Stimulated activated CD4-positive, alpha-beta T cell treated with anti-CD3 and anti-CD28 coated beads, Interleukin-1b, Interleukin-23, amount 100 ng/mL, for 48 hours (primary cell): ENCODE data around the gene TSHZ2.

ENCODE experiments used
- DNase-seq: peaks from one replicate; pipeline ENCODE4 v3.0.0-alpha.2; 2020

The TSHZ2 gene

DNA sequence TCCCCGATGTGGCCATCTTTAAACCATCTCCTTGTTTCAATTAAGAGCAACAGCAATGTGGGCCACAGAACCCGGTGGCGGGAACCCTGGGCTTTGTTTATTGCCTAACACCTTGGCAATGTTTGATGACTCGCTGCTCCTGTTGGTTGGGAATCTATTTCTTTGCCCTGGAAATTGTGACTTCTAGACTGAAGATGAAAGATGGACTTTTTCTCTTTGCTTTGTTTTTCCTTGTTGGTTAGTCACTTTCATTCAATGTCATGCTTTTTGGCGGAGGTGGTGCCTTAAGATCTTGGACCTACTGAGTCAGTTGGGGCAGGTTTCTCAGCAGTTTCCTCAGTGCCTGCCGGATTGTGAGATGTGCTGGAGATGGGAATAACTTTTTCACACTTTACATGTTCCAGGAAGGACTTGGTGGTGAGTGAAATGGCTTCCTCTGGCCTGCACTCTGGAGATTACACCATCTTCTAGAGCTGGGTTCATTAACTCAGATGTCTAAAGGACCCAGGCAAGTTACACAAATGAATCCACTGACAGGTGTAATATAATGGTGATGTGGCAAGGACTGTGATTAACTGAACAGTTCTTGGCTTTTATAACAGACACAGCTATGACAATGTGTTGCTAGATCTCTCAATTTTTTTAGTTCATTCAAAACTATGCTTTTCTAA is 56.3 kb downstream of the TSHZ2 start:
- DNase-seq: peak; percentile 69

DNA sequence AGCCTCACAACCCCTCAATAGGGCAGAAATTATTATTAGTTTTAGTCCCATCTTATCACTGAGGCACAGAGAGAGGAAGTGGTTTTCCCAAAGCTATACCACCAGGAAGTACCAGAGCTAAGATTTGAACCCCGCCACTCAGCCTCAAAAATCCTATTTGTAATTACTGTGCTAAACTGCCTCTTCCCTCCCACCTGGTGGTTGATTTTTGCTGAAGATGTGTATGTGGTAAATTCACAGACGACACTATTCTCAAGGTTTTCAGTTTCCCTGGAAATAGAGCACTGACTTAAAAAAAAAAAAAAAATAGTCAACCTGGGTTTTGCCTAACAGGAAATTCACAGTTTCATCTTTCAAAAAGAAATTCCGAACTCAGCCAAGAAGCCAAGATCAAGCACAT is 57.9 kb downstream of the TSHZ2 start:
- DNase-seq: no peak

- DNase-seq: no peak
Measured at GRCh38 chr20:53032046-53032445, 59.9 kb downstream of the TSHZ2 start.

GRCh38 chr20:53032478-53032932 is 60.3 kb downstream of the TSHZ2 start:
- DNase-seq: no peak

DNA sequence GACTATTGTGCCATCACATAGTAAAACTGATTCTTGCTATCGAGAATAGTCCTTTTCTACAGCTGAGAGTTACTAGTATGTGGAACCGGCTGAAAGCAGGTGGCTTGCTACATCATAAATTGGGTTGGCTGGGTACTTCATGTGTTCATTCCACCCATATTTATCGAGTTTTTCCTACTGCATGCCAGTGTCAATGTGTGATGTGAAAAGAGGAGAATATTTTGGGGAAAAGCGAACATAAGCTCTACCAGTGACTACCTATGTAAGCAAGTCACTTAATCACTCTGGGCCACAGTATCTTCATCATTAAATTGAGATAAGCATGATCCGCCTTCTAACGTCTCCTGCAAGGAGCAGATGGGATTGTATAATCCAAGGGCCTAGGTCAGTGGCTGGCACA is 61.0 kb downstream of the TSHZ2 start:
- DNase-seq: no peak

DNA sequence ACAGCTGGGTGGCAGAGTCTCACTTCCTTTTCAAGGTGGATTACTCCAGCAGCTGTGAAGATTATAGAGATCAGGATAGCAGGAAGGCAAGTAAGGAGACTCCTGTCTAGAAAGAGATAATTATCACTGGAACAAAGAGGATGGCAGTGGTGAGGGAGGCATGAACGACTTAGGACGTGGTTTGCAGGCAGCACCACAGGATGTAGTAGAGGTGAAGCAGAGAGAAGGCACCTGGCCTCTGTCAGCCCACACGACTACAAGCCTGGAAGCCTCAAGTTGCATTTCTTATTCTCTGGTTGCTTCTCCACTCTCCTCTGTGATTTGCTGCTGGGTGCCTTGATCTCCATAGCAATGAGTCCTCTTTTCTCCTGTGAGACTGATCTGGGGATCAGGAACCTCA is 62.7 kb downstream of the TSHZ2 start:
- DNase-seq: no peak

GRCh38 chr20:53036992-53037391 is 64.8 kb downstream of the TSHZ2 start:
- DNase-seq: no peak

DNA sequence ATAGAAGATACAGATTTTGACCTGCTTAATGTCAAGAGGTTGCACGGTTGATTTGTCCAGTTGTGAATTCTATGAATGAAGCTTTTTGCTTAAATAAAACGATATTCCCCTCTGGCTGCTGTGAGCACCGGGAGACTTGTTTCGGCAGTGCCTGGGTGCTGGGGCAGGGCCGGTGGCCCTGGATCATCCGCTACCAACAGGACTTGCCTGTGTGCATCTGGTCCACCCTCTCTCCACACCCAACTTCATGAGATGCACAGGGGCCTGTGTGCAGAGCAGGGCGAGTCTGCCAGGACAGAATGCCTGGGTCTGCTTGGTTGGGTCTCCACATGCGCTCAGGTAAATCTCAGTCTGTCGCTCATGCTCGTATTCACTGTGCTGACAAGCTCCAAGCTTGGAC is 65.5 kb downstream of the TSHZ2 start:
- no peak for DNase-seq

- no peak for DNase-seq
Measured at GRCh38 chr20:53038299-53038698, 66.1 kb downstream of the TSHZ2 start.

DNA sequence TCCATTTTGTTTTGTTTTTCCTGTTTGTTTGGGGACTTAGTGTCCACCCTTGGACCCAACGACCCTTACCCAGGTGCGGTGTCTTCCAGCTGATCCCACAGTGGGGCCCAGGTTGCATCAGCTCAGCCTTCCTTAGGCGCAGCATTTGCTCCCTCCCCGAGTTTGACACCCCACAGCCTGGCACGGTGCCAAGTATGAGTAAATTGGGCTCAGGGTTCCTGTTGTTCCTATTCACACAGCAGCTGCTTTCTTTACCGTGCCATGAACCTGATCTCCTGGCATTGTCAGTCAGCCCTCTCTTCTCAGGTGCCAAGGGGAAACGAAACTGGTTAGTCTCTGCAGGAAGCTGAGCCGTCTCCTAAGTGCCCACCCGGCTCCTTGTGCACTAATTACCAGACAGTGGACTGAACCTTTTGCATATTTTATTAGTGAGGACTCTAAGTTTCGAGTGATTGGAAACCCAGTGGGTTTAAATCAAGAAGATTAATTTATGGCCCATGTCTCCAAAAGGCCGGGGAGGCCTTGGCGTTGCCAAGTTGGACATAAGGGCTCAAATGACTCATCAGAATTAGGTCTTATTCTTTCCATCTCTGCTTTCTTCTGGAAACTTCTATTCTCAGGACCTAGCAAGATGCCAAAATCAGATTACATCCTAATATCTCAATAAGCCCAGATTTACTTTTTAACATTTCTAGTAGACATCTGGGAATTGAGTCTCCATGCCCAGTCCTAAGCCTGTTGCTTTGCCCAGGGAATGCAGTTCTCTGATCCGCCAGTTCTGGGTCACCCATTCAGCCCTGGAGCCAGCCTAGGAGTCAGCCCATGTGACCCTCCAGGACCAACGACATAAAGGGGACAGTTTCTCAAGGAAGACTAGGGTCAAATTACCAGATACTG is 68.8 kb downstream of the TSHZ2 start:
- no peak for DNase-seq

DNA sequence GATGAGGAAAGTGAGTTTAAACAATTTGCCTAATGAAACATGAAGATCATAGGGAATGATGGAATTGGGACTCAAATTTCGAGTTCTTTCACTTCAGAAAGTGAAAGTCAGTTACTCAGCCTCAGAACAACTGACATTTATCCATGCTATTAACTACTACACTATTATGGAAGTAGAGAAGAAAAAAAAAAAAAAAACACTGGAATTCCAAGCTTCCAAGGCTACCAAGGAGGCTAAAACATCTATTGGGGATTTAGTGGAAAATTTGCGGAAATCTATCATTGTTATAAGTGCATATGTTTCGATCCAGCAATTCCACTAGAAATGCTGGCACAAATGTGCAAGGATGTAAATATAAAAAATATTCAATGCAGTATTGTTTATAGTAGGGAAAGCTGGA is 70.4 kb downstream of the TSHZ2 start:
- no peak for DNase-seq

DNA sequence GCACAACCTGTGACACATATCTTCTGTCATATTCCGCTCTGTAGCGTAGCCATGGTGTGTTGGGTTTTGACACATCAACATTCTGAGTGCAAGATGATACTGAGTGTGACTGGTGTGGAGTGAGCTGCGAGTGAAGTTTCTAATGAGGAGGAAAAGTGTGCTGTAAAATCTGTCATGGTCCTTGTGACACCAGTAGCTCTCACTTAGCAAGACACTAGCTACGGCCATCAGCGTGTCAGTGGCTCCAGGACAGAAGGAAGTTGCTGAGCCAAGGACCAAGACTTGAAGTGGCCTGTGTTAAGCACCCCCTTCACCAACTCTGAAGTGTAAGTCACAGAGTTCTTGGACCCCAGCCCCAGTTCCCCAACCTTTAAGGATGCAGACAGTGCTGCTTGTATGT is 72.1 kb downstream of the TSHZ2 start:
- no peak for DNase-seq

GRCh38 chr20:53045941-53046340 is 73.8 kb downstream of the TSHZ2 start:
- no peak for DNase-seq

DNA sequence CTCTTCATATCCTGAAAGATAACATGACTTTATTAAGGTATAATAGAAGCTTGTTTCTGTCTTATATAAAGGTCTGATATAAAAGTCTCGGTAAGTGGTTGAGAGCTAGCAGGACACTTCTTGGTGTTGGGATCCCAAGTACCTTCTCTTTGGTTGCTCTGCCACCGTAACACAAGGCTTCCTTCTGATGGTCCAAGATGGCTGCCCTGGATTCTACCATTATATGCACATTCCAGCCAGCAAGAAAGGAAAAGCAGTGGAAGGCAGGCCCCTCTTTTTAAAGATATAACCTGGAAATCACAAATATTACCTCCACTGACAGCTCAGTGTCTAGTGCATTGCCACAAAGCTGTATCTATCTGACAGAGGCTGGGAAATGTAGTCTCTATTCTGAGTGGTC is 75.0 kb downstream of the TSHZ2 start:
- no peak for DNase-seq

- no peak for DNase-seq
Measured at GRCh38 chr20:53048387-53048786, 76.2 kb downstream of the TSHZ2 start.

- DNase-seq: peak; percentile 58
Measured at GRCh38 chr20:53050338-53050737, 78.2 kb downstream of the TSHZ2 start.

DNA sequence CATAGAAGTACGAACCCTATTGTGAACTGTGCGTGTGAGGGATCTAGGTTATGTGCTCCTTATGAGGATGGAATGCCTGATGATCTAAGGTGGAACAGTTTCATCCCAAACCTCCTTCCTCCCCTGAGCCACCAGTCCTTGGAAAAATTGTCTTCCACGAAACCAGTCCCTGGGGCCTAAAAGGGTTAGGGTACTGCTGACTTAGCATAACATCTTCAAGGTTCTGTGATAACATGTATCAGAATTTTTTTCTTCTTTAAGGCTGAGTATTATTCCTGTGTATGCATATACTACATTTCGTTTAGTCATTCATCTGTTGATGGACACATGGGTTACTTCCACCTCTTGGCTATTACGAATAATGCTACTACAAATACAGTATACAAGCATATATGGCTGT is 80.2 kb downstream of the TSHZ2 start:
- DNase-seq: no peak

GRCh38 chr20:53053595-53053994 is 81.4 kb downstream of the TSHZ2 start:
- DNase-seq: no peak

- no peak for DNase-seq
Measured at GRCh38 chr20:53055367-53056067, 83.4 kb downstream of the TSHZ2 start.

DNA sequence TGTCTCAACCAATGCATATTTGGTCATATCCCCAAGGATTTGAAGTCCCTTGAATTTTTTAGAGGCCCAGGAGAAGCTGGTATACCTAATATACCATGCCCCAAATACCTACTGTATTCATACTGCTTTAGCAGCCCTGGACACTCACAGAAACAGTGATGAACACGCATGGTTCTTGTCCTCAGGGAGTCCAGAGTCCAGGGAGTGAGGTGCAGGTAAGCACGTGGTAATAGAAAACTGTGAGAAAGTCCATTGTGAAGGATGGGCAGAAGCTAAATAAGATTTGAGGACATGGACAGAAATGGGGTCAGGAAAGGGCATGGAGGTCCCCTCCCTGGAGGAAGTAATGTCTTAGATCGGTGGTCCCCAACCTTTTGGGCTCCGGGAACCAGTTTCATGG is 85.4 kb downstream of the TSHZ2 start:
- DNase-seq: no peak

GRCh38 chr20:53059848-53060247 is 87.7 kb downstream of the TSHZ2 start:
- DNase-seq: no peak

- no peak for DNase-seq
Measured at GRCh38 chr20:53061192-53062108, 89.3 kb downstream of the TSHZ2 start.

DNA sequence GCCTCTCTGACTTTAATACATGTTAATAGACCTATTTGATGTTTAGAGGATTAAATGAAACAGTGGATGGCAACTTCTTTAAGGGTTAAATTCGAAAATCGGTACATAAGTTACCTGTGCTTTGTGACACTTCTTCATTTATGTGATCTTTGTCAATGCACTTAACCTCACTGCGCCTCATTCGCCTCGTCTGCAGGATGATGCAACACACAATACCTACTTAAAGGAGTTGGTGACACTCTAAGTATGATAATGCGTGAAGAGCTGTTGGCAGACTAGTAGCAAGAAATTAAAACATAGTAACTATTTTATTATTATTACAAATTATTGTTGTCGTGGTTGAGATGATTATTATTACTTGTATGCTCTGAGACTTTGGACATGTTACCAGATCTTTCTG is 92.8 kb downstream of the TSHZ2 start:
- DNase-seq: no peak
